Fibroblast of lung (primary cell): ENCODE measurements around the gene DGLUCY. TPM values are rescaled to one million over a fixed set of nuclear protein-coding genes. Genes with fewer than 3 reads are reported as not detected.
"Not testable (repeated sequence)": the region's sequence is repeated elsewhere in the genome, so short reads cannot be mapped to it uniquely, and the experiment has no call there.

Source experiments
- DNase-seq, 2 donors: peaks; one replicate each; pipeline versions ENCODE4 v3.0.0 to v3.0.0-alpha.2; 2010; ENCODE audit warnings: low read depth in 2 of 2
- H2AFZ ChIP-seq: 2 replicates; pipeline ENCODE4 v1.5.1; 2012; ENCODE audit warnings: low read length, control low read depth, inconsistent platforms
- H3K27ac ChIP-seq: 2 replicates; pipeline ENCODE4 v1.5.1; 2011; ENCODE audit warnings: low read length, control low read depth; ENCODE audit not compliant: insufficient read depth
- H3K27me3 ChIP-seq: 2 replicates; pipeline ENCODE4 v1.5.1; 2011; ENCODE audit warnings: mild to moderate bottlenecking, low read length; ENCODE audit not compliant: control insufficient read depth, insufficient read depth
- H3K36me3 ChIP-seq: 2 replicates; pipeline ENCODE4 v1.5.1; 2011; ENCODE audit warnings: low read length; ENCODE audit not compliant: control insufficient read depth, insufficient read depth
- H3K4me1 ChIP-seq: 2 replicates; pipeline ENCODE4 v1.5.1; 2011; ENCODE audit warnings: low read length; ENCODE audit not compliant: control insufficient read depth, insufficient read depth; ENCODE audit errors: extremely low read depth
- H3K4me2 ChIP-seq: 2 replicates; pipeline ENCODE4 v1.5.1; 2011; ENCODE audit warnings: low read length, control low read depth; ENCODE audit not compliant: insufficient read depth; ENCODE audit errors: extremely low read depth
- H3K4me3 ChIP-seq, 4 experiments: fragments of 200-600 bp in 1 of 4; sonication (generic) in 1 of 4; replicated peaks in 1 of 4; 2 replicates each; pipeline ENCODE4 v1.5.1; 2011 to 2016; ENCODE audit warnings: low read length in 4 of 4, low read depth in 3 of 4, mild to moderate bottlenecking in 3 of 4, control low read depth in 2 of 4, inconsistent platforms in 1 of 4, mixed read lengths in 1 of 4; ENCODE audit not compliant: insufficient read depth in 1 of 4; ENCODE audit errors: control extremely low read depth in 1 of 4
- H3K79me2 ChIP-seq: 2 replicates; pipeline ENCODE4 v1.5.1; 2012; ENCODE audit warnings: mild to moderate bottlenecking, low read length, inconsistent platforms; ENCODE audit not compliant: control insufficient read depth, insufficient read depth
- H3K9ac ChIP-seq: 2 replicates; pipeline ENCODE4 v1.5.1; 2011; ENCODE audit warnings: mild to moderate bottlenecking, low read length, control low read depth; ENCODE audit not compliant: insufficient read depth
- H3K9me3 ChIP-seq: 2 replicates; pipeline ENCODE4 v1.5.1; 2012; ENCODE audit warnings: low read depth, low read length; ENCODE audit not compliant: control insufficient read depth, insufficient read depth
- H4K20me1 ChIP-seq: 2 replicates; pipeline ENCODE4 v1.5.1; 2011; ENCODE audit warnings: low read length; ENCODE audit not compliant: control insufficient read depth, insufficient read depth; ENCODE audit errors: extremely low read depth
- CTCF ChIP-seq, 2 donors: IDR thresholded peaks in 1 of 2; conservative IDR thresholded peaks in 1 of 2; 1 replicate in 1 of 2; 2 replicates in 1 of 2; pipeline ENCODE4 v1.5.1; 2011 to 2012; ENCODE audit warnings: low read length in 2 of 2, control low read depth in 1 of 2, inconsistent platforms in 1 of 2, low read depth in 1 of 2, mild to moderate bottlenecking in 1 of 2
- EZH2 ChIP-seq: IDR thresholded peaks from 2 replicates; pipeline ENCODE4 v1.5.1; 2012; ENCODE audit warnings: low read length, control low read depth, mild to moderate bottlenecking; ENCODE audit errors: missing control alignments
- polyA plus RNA-seq, 2 donors: library from polyadenylated mRNA; depleted of rRNA in 1 of 2; stranded (reverse) in 1 of 2; unstranded in 1 of 2; fragments of >200 nt; gene quantifications; 2 replicates each; pipeline ENCODE4 v1.2.1, GENCODE V29; 2011 to 2012; ENCODE audit warnings: missing spikeins in 1 of 2
- total RNA-seq: library from RNA; depleted of rRNA; stranded (reverse); fragments of >200 nt; gene quantifications from 2 replicates; pipeline ENCODE4 v1.2.1, GENCODE V29; 2014

Gene DGLUCY
- total and polyA plus RNA-seq, 2 donors (not counting 1 experiment from before 2014, with no cell fraction given): 26.7 to 62.1 TPM

- no peak for TF ChIP-seq EZH2
- TF ChIP-seq CTCF (conservative IDR thresholded peaks at IDR 0.05 in 1 of 2, IDR thresholded peaks at IDR 0.05 in 1 of 2; ENCODE audit: low read depth in 1 of 2, low read length in 2 of 2): no peak
- Histone ChIP-seq H3K79me2 (no peaks in the 10 kb centered on the region), H3K27ac (no peak overlapping the region), H3K9me3 (no peaks in the 10 kb centered on the region), H3K4me2 (no peak overlapping the region), H4K20me1 (no peaks in the 10 kb centered on the region), H3K9ac (no peak overlapping the region), H2AFZ (no peak overlapping the region), H3K36me3 (peaks cover 3% of the 10 kb centered on the region), H3K4me1 (peaks cover 7% of the 10 kb centered on the region), H3K27me3 (no peaks in the 10 kb centered on the region), H3K4me3 (no peak overlapping the region)
- DNase-seq: no peak
Observed at GRCh38 chr14:91153360-91153759, 39.5 kb downstream of the DGLUCY start.

GRCh38 chr14:91154851-91155625 lies 41.2 kb downstream of the DGLUCY start:
- DNase-seq: peak; percentile 77 to 81
- H3K79me2 ChIP-seq: no peaks in the 10 kb centered on the region
- H3K9ac ChIP-seq: no peak overlapping the region
- H3K9me3 ChIP-seq: no peaks in the 10 kb centered on the region
- H3K36me3 ChIP-seq: peaks cover 8% of the 10 kb centered on the region
- H3K4me2 ChIP-seq: no peak overlapping the region
- H3K27ac ChIP-seq: no peak overlapping the region
- H3K27me3 ChIP-seq: no peaks in the 10 kb centered on the region
- H3K4me1 ChIP-seq: peaks cover 2% of the 10 kb centered on the region
- no peak overlapping the region for H3K4me3 ChIP-seq
- H2AFZ ChIP-seq: no peak overlapping the region
- TF ChIP-seq EZH2: no peak
- no peak for TF ChIP-seq CTCF (conservative IDR thresholded peaks at IDR 0.05 in 1 of 2, IDR thresholded peaks at IDR 0.05 in 1 of 2; ENCODE audit: low read depth in 1 of 2, low read length in 2 of 2)
- H4K20me1 ChIP-seq: no peaks in the 10 kb centered on the region

GRCh38 chr14:91155626-91156089 lies 41.8 kb downstream of the DGLUCY start:
- H3K27me3 ChIP-seq: no peaks in the 10 kb centered on the region
- no peaks in the 10 kb centered on the region for H3K79me2 ChIP-seq
- no peaks in the 10 kb centered on the region for H4K20me1 ChIP-seq
- no peak overlapping the region for H3K9ac ChIP-seq
- TF ChIP-seq CTCF (conservative IDR thresholded peaks at IDR 0.05 in 1 of 2, IDR thresholded peaks at IDR 0.05 in 1 of 2; ENCODE audit: low read depth in 1 of 2, low read length in 2 of 2) (peak in 1 of 2 donors; percentile 4), EZH2 (no peak)
- H3K36me3 ChIP-seq: peaks cover 8% of the 10 kb centered on the region
- no peak overlapping the region for H3K27ac ChIP-seq
- no peak overlapping the region for H3K4me2 ChIP-seq
- DNase-seq: no peak
- peaks cover 2% of the 10 kb centered on the region for H3K4me1 ChIP-seq
- H2AFZ ChIP-seq: no peak overlapping the region
- H3K9me3 ChIP-seq: no peaks in the 10 kb centered on the region
- no peak overlapping the region for H3K4me3 ChIP-seq

- not testable (repeated sequence) for H3K36me3 ChIP-seq, DNase-seq, H2AFZ ChIP-seq, H3K27me3 ChIP-seq, H3K4me1 ChIP-seq, H3K27ac ChIP-seq, H3K9me3 ChIP-seq, H3K9ac ChIP-seq, H3K4me3 ChIP-seq, H3K4me2 ChIP-seq, H3K79me2 ChIP-seq, H4K20me1 ChIP-seq
Observed at GRCh38 chr14:91156142-91156666, 42.3 kb downstream of the DGLUCY start.
